HuH-7.5 (cell line): ENCODE measurements around the gene UBL3.

Experiments used
- DNase-seq: peaks from one replicate; pipeline ENCODE4 v3.0.0; 2011; ENCODE audit warnings: low spot score

The UBL3 gene, protein sequence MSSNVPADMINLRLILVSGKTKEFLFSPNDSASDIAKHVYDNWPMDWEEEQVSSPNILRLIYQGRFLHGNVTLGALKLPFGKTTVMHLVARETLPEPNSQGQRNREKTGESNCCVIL

GRCh38 chr13:29850213-29850898 lies at the start of gene UBL3:
TSS of gene UBL3 (minus strand) at chr13:29850617. CDS start at chr13:29849538, 1,079 bp downstream.
- peak; percentile 82 for DNase-seq

DNA sequence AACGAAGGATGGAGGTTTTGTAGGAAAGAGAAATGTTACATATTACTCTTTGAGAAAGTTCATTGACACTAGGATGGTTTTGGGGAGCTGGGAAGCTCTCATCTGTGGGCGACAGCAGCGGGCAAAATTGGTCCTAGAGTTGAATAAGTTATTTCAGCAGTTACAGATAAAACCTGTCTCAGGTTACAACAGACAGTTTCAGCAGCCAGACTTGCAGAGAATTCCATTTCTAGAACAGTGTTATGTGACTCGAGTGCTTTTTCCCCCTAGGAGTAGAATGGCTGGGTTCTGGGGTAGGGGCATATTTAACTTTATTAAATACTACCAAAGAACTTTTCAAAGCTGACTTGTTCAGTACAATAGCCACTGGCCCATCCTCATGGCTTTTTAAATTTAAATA lies 46.7 kb upstream of the UBL3 start:
- no peak for DNase-seq

DNA sequence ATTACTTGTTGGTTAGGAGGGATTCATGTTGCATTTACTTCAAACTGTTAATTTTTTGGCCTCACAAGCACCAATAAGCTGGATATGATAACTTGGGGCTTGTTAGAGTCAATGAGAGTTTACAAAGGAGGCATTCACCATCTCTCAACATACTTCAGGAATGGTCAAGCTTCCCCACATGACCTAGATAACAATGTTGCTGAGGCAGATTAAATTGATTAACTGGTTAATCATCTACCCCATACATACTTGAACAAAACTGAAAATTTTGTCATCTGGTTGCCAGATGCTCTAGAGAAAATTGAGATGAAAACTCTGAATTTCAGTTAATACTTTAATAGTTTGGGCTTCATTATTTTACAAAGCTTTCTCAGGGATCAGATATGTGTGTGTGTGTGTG lies 43.0 kb upstream of the UBL3 start:
- no peak for DNase-seq

GRCh38 chr13:29892151-29892550 lies 41.7 kb upstream of the UBL3 start:
- DNase-seq, result no peak

- DNase-seq, result no peak
Observed at GRCh38 chr13:29889111-29889510, 38.7 kb upstream of the UBL3 start.

- DNase-seq, result no peak
Observed at GRCh38 chr13:29888306-29888705, 37.9 kb upstream of the UBL3 start.

DNA sequence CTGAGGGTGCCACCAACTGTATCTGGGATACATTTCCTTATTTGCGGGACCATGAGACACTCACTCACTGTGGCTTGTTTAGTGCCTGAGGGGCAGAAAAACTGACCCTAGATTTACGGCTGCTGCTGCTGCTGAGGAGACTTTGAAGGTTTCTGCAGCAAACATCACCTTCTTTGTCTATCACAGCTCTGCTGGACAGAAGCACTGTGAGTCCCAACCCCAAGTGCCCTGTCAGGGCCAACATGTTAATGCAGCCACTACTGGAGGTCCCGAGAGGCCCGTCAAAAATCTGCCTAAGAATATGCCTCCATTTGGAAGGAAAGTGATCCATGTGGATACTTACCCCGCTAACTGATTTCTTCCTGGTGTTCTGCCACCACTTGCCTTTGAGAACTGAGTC lies 37.3 kb upstream of the UBL3 start:
- no peak for DNase-seq

DNA sequence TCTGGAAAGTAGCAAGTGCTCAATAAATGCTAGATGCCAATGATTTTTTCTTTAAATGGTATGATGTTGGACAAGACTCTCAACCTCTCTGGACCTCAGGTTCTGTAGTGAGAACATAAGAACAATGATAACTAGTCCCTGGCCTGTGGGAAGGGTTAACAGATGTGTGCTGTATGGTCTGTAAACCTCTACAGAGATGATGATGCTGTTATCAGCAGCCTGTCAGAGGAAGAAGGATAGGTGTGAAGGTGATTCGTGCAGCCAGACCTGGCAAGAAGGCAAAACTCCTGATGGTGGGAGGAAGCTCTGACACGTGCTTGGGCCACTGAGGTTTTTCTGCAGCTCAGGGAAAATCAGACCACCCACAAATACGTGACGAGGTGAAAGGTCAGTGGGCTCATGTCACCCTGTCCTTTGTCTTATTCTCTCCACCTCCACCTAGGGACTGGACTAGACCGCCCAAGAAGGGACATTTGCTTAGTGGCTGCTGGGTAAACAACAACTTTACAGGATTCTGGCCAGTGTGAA lies 36.7 kb upstream of the UBL3 start:
- no peak for DNase-seq

GRCh38 chr13:29886446-29886845 lies 36.0 kb upstream of the UBL3 start:
- DNase-seq, result no peak

- no peak for DNase-seq
Observed at GRCh38 chr13:29885989-29886388, 35.6 kb upstream of the UBL3 start.

GRCh38 chr13:29884671-29885430 lies 34.4 kb upstream of the UBL3 start:
- no peak for DNase-seq

DNA sequence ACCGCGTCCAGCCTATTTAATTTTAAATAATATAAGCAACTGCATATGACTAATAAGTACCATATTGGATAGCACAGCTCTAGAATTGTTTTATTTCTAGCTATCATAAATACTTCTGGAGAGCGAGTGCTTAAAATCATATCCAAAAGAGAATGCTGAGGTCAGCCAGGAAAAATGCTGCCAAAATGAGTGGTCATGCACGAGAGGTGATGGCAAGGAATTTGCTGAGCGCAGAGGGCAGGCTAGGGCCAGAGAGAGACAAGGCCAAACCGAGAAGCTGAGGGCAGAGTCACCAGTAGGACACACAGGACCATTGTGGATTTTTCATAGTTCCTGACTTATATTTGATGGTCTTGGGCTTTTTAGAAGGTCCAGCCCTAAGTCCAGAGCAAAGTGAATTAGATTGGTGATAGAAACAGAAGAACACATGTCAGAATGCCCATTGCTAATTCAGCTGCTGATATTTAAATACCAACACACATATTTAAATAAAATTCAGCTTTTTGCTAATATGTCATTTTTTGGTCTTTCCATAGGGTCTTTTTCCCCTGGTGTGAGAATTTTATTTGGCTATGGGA lies 33.6 kb upstream of the UBL3 start:
- DNase-seq, result no peak

- no peak for DNase-seq
Observed at GRCh38 chr13:29882076-29882475, 31.7 kb upstream of the UBL3 start.

GRCh38 chr13:29878101-29878500 lies 27.7 kb upstream of the UBL3 start:
- no peak for DNase-seq

GRCh38 chr13:29877456-29878078 lies 27.1 kb upstream of the UBL3 start:
- no peak for DNase-seq

- DNase-seq, result no peak
Observed at GRCh38 chr13:29875646-29876045, 25.2 kb upstream of the UBL3 start.

GRCh38 chr13:29868581-29868980 lies 18.2 kb upstream of the UBL3 start:
- no peak for DNase-seq

GRCh38 chr13:29865934-29866333 lies 15.5 kb upstream of the UBL3 start:
- DNase-seq, result no peak

DNA sequence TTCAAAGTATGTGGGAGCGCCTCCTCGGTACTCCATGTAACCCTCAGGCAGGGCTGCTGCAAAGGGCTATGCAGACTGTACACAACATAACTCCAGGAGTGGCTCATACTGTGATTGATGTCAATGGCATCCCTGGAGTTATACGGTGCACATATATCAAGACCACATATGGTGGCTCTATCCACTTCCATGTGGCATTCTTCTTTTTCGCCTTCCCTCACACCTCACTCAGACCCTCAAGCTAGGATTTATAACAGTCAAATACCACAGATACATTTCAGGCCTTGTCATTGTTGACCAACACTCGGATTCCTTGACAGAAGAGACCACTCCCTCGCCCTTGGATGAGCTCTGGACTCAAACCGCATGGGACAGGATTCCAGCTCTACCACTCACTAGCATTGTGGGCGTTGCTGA lies 11.3 kb upstream of the UBL3 start:
- no peak for DNase-seq

- DNase-seq, result no peak
Observed at GRCh38 chr13:29859971-29860370, 9.6 kb upstream of the UBL3 start.

- no peak for DNase-seq
Observed at GRCh38 chr13:29858667-29859066, 8.2 kb upstream of the UBL3 start.

GRCh38 chr13:29858231-29858630 lies 7.8 kb upstream of the UBL3 start:
- no peak for DNase-seq
